ENCODE measurements around the gene RNF11.

RNF11 gene

GRCh38 chr1:51266791-51267190 lies 30.7 kb downstream of the RNF11 start:
- no peak for DNase-seq

GRCh38 chr1:51268634-51269033 lies 32.6 kb downstream of the RNF11 start:
- no peak for DNase-seq

- DNase-seq, result no peak
These were observed 34.7 kb downstream of the RNF11 start for GRCh38 chr1:51270751-51271150.

GRCh38 chr1:51272916-51273315 lies 36.8 kb downstream of the RNF11 start:
- DNase-seq, result no peak

- no peak for DNase-seq
These were observed 38.6 kb downstream of the RNF11 start for GRCh38 chr1:51274676-51275075.

GRCh38 chr1:51276286-51276685 lies 40.2 kb downstream of the RNF11 start:
- no peak for DNase-seq

GRCh38 chr1:51280321-51280978 lies 44.4 kb downstream of the RNF11 start:
- no peak for DNase-seq

- no peak for DNase-seq
These were observed 45.7 kb downstream of the RNF11 start for GRCh38 chr1:51281807-51282206.

GRCh38 chr1:51282605-51283004 lies 46.5 kb downstream of the RNF11 start:
- DNase-seq, result no peak

GRCh38 chr1:51283979-51284378 lies 47.9 kb downstream of the RNF11 start:
- no peak for DNase-seq

GRCh38 chr1:51284487-51284954 lies 48.4 kb downstream of the RNF11 start:
- peak; percentile 40 for DNase-seq

GRCh38 chr1:51285055-51285454 lies 49.0 kb downstream of the RNF11 start:
- no peak for DNase-seq

- no peak for DNase-seq
These were observed 51.9 kb downstream of the RNF11 start for GRCh38 chr1:51287966-51288365.

- DNase-seq, result no peak
These were observed 52.5 kb downstream of the RNF11 start for GRCh38 chr1:51288578-51288977.

GRCh38 chr1:51289676-51290488 lies 53.8 kb downstream of the RNF11 start:
- no peak for DNase-seq

- no peak for DNase-seq
These were observed 54.4 kb downstream of the RNF11 start for GRCh38 chr1:51290489-51290847.

- no peak for DNase-seq
These were observed 57.9 kb downstream of the RNF11 start for GRCh38 chr1:51293898-51294515.

- no peak for DNase-seq
These were observed 58.6 kb downstream of the RNF11 start for GRCh38 chr1:51294566-51295184.

GRCh38 chr1:51295926-51296325 lies 59.9 kb downstream of the RNF11 start:
- DNase-seq, result no peak

- DNase-seq, result peak; percentile 66
These were observed 60.6 kb downstream of the RNF11 start for GRCh38 chr1:51296383-51297357.

- no peak for DNase-seq
These were observed 61.6 kb downstream of the RNF11 start for GRCh38 chr1:51297401-51298321.

All from kidney glomerular epithelial cell (primary cell).